GM12801 (cell line): ENCODE results near the gene HS2ST1.

Experiments used
- TF ChIP-seq, protein P1 (sequence below): IDR thresholded peaks from one replicate; pipeline ENCODE4 v1.5.1; 2011; ENCODE audit warnings: control low read depth; ENCODE audit not compliant: insufficient read length; ENCODE audit errors: extremely low read depth

The HS2ST1 gene

DNA sequence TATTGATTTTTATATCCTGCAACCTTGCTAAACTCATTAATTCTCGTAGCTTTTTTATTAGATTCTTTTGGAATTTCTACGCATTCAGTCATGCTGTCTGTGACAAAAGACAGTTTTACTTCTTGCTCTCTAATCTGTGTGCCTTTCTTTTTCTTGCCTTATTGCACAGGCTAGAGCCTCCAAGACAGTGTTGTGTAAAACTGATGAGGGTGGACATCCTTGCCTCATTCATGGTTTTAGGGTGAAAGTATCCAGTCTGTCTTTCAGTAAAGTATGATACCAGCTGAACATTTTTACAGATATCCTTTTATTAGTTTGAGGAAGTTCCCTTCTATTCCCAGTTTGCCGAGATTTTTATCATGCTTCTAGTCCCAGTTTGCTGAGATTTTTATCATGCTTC is 133.8 kb downstream of the HS2ST1 start:
- TF ChIP-seq, protein P1, sequence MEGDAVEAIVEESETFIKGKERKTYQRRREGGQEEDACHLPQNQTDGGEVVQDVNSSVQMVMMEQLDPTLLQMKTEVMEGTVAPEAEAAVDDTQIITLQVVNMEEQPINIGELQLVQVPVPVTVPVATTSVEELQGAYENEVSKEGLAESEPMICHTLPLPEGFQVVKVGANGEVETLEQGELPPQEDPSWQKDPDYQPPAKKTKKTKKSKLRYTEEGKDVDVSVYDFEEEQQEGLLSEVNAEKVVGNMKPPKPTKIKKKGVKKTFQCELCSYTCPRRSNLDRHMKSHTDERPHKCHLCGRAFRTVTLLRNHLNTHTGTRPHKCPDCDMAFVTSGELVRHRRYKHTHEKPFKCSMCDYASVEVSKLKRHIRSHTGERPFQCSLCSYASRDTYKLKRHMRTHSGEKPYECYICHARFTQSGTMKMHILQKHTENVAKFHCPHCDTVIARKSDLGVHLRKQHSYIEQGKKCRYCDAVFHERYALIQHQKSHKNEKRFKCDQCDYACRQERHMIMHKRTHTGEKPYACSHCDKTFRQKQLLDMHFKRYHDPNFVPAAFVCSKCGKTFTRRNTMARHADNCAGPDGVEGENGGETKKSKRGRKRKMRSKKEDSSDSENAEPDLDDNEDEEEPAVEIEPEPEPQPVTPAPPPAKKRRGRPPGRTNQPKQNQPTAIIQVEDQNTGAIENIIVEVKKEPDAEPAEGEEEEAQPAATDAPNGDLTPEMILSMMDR, result no peak

DNA sequence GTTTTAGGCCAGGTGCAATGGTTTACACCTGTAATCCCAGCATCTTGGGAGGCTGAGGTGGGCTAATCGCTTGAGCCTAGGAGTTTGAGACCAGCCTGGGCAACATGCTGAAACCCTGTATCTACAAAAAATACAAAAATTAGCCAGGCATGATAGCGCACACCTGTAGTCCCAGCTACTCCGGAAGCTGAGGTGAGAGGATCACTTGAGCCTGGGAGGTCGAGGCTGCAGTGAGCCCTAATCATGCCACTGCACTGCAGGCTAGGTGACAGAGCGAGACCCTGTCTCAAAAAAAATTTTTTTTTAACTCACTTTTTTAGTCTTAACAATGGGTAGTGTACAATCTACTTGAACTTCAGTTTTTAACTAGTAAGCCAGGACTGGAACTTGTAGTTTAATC is 137.5 kb downstream of the HS2ST1 start:
- TF ChIP-seq, protein P1, result no peak

DNA sequence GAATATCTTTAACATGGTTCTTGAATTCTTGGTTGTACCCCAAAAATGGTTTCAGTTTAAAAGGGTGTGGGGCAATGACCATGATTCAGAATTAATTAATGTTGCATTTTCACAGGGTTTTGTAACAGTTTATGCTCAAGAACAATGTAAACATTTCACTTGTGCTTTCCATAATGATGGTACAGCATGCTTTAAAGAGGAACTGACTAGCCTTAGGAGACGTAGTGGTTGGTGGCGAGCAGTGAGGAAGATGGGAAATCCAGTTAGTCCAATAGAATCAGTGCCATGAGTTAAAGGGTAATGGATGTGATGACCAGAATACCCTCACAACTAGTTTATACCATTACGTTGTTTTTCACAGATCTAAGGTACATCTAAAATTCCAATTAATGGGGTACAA is 138.0 kb downstream of the HS2ST1 start:
- TF ChIP-seq, protein P1, result no peak

DNA sequence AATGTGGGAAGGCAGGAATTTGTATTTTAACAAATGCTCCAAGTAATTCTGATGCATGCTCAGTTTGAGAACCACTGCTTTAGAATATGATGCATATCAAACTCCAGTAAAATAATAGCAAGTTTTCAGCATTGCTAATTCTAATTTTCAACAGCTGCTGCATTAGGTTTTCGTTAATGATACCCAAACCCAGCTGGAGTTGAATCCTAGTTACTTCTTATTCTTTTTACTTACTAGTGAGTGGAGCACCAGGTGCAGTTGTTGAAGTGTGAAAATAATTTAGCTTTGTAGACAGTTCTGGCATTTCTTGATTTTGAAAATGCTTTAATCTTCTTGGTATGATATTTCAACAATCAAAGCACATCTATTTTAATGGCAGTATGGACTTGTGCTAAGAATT is 138.5 kb downstream of the HS2ST1 start:
- TF ChIP-seq, protein P1, result no peak

DNA sequence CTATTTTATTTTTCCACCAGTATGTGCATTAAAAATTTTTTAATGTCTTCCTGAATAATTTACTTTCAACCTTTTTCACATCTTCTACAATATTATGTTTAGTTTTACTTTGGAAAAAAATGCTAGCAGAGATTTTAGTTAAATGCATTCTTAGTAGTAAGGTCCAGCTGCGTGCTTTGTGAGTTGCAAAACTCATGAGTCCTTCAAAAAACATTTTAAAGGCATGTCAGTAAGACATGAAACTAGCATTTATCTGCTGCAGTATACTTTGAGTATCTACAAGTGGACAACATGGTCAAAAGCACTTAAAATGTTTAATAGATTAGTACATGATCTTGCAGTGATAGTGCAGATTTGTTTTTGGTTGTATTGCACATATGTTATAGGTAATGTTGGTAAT is 139.0 kb downstream of the HS2ST1 start:
- TF ChIP-seq, protein P1, result no peak

DNA sequence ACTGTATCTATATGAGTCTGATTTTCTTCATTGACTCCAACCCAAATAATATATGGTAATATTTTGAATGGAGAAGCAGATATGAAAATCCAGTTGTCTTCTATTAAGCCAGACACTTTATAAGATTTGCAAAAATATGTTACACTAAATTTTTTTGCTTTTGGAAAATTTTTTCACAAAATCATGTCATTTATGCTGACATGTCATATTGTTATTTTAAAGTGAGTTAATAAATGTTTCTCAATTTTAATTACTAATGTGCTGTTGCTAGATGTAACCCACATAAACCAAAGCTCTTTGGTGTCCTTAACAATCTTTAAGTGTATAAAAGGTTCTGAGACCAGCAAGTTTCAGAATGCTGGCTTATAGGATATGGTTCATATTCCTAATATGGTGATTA is 142.5 kb downstream of the HS2ST1 start:
- TF ChIP-seq, protein P1, result no peak

DNA sequence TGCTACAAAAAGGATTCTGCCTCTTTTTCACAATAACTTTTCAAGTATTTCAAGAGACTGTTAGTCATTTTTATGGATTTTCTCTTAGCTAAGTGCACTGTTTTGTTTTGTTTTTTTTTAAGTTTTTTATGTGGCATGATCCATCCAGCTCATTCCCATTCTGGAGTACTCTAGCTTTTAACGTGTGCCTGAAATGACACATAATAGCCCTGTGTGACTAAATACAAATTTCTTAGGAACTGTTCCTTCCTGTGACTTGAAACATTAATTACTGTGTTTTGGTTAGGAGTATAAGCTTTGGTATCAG is 143.9 kb downstream of the HS2ST1 start:
- TF ChIP-seq, protein P1, result no peak

DNA sequence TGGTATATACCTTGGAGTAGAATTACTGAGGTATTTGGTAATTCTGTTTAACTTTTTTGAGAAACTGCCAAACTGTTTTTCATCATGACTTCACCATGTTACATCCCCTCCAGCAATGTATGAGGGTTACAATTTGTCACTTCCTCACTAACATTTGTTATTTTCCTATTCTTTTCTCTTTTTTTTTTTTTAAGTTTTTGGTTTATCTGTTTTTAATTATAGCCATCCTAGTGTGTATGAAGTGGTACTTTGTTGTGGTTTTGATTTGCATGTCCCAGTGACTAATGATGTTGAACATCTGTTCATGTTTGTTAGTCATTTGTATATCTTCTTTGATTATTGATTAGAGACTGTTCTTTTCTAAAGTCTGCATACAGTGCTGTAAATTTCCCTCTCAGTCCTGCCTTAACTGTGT is 147.3 kb downstream of the HS2ST1 start:
- TF ChIP-seq, protein P1, result no peak
